Measurements from ENCODE around the gene MYO1E.
A peak's percentile ranks its signal among the peaks of the same experiment; 100 is the strongest.

MYO1E gene

GRCh38 chr15:59313641-59314332 is 58.9 kb downstream of the MYO1E start:
- no peak for DNase-seq

- DNase-seq: no peak
Observed at GRCh38 chr15:59312205-59312604, 60.5 kb downstream of the MYO1E start.

- DNase-seq: no peak
Observed at GRCh38 chr15:59311195-59311594, 61.5 kb downstream of the MYO1E start.

- no peak for DNase-seq
Observed at GRCh38 chr15:59309405-59309804, 63.3 kb downstream of the MYO1E start.

GRCh38 chr15:59307165-59307537 is 65.5 kb downstream of the MYO1E start:
- no peak for DNase-seq

GRCh38 chr15:59306520-59307164 is 66.0 kb downstream of the MYO1E start:
- DNase-seq: no peak

GRCh38 chr15:59304807-59305206 is 67.9 kb downstream of the MYO1E start:
- DNase-seq: no peak

- no peak for DNase-seq
Observed at GRCh38 chr15:59304034-59304795, 68.5 kb downstream of the MYO1E start.

- no peak for DNase-seq
Observed at GRCh38 chr15:59303633-59304032, 69.0 kb downstream of the MYO1E start.

- no peak for DNase-seq
Observed at GRCh38 chr15:59303136-59303535, 69.5 kb downstream of the MYO1E start.

- DNase-seq: no peak
Observed at GRCh38 chr15:59301527-59301926, 71.1 kb downstream of the MYO1E start.

GRCh38 chr15:59300618-59301139 is 72.0 kb downstream of the MYO1E start:
- DNase-seq: peak in 1 of 2 experiments; percentile 5

- peak; percentile 54 to 62 for DNase-seq
Observed at GRCh38 chr15:59299929-59300617, 72.6 kb downstream of the MYO1E start.

- no peak for DNase-seq
Observed at GRCh38 chr15:59298854-59299250, 73.8 kb downstream of the MYO1E start.

GRCh38 chr15:59298225-59298853 is 74.3 kb downstream of the MYO1E start:
- DNase-seq: peak in 1 of 2 experiments; percentile 12

- no peak for DNase-seq
Observed at GRCh38 chr15:59296181-59296617, 76.5 kb downstream of the MYO1E start.

- DNase-seq: no peak
Observed at GRCh38 chr15:59295261-59296001, 77.2 kb downstream of the MYO1E start.

GRCh38 chr15:59294574-59295260 is 78.0 kb downstream of the MYO1E start:
- DNase-seq: no peak

- DNase-seq: no peak
Observed at GRCh38 chr15:59292442-59293151, 80.1 kb downstream of the MYO1E start.

GRCh38 chr15:59291213-59291549 is 81.5 kb downstream of the MYO1E start:
- DNase-seq: no peak

Data from activated CD4-positive, alpha-beta T cell treated with anti-CD3 and anti-CD28 coated beads, Interleukin-2, amount 50 U/mL, for 4 hours (primary cell).